NCI-H146 treated with DMSO at 0.1 percent for 48 hours (cell line): Measurements from ENCODE around the gene SH3BGRL3.
"Not testable (repeated sequence)": the region's sequence is repeated elsewhere in the genome, so short reads cannot be mapped to it uniquely, and the experiment has no call there.

Source experiments
- DNase-seq: peaks from one replicate; lab custom pipeline; 2025; ENCODE audit not compliant: unreplicated experiment; lab: John Stamatoyannopoulos, UW

The SH3BGRL3 gene

GRCh38 chr1:26279456-26280332 lies at the start of gene SH3BGRL3:
Gene SH3BGRL3, plus strand, starts transcription at chr1:26280086. Its CDS starts 70 bp downstream, at chr1:26280156.
- DNase-seq = peak; percentile 9

- DNase-seq = not testable (repeated sequence)
Observed at GRCh38 chr1:26230682-26231081, 49.2 kb upstream of the SH3BGRL3 start.

GRCh38 chr1:26233903-26234643 lies 45.8 kb upstream of the SH3BGRL3 start, which contains the start of gene CEP85:
Gene CEP85, plus strand, starts transcription at chr1:26234200. Its CDS starts 5,584 bp downstream, at chr1:26239784.
- DNase-seq = peak; percentile 86

- no peak for DNase-seq
Observed at GRCh38 chr1:26234644-26235370, 45.1 kb upstream of the SH3BGRL3 start.

- no peak for DNase-seq
Observed at GRCh38 chr1:26237230-26237966, 42.5 kb upstream of the SH3BGRL3 start.

GRCh38 chr1:26239936-26240335 lies 40.0 kb upstream of the SH3BGRL3 start:
- DNase-seq = no peak

- no peak for DNase-seq
Observed at GRCh38 chr1:26252718-26253117, 27.2 kb upstream of the SH3BGRL3 start.

GRCh38 chr1:26254404-26254803 lies 25.5 kb upstream of the SH3BGRL3 start:
- no peak for DNase-seq

GRCh38 chr1:26257222-26257621 lies 22.7 kb upstream of the SH3BGRL3 start:
- no peak for DNase-seq

- DNase-seq = no peak
Observed at GRCh38 chr1:26259005-26259404, 20.9 kb upstream of the SH3BGRL3 start.

- DNase-seq = no peak
Observed at GRCh38 chr1:26259578-26259977, 20.3 kb upstream of the SH3BGRL3 start.

GRCh38 chr1:26263212-26263611 lies 16.7 kb upstream of the SH3BGRL3 start:
- no peak for DNase-seq

- DNase-seq = no peak
Observed at GRCh38 chr1:26265405-26265804, 14.5 kb upstream of the SH3BGRL3 start.

GRCh38 chr1:26268290-26269197 lies 11.3 kb upstream of the SH3BGRL3 start:
- DNase-seq = no peak

- no peak for DNase-seq
Observed at GRCh38 chr1:26269198-26269550, 10.7 kb upstream of the SH3BGRL3 start.

GRCh38 chr1:26274801-26275425 lies 5.0 kb upstream of the SH3BGRL3 start:
- DNase-seq = no peak

- peak; percentile 9 for DNase-seq
Observed at GRCh38 chr1:26275580-26276431, 4.1 kb upstream of the SH3BGRL3 start.

- DNase-seq = no peak
Observed at GRCh38 chr1:26276432-26276838, 3.5 kb upstream of the SH3BGRL3 start.
